ENCODE measurements around the gene MKRN3.

Gene MKRN3

DNA sequence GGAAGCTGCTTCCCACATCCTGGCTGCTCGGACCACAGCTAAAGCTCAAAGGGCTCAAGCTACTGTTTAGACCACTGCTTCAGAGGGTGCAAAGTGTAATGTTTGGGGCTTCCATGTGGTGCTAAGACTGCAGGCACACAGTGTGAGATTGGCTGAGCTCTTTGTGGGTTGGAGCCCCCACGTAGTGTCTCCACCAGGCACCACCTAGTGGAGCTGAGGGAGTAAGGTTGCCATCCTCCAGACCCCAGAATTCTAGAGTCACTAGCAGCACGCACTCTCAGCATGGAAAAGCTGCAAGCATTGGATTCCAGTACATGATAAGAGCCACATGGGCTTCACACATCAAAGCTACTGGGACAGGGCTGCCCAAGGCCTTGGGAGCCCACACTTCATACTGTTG lies 9.3 kb downstream of the MKRN3 start:
- TF ChIP-seq, protein P1, sequence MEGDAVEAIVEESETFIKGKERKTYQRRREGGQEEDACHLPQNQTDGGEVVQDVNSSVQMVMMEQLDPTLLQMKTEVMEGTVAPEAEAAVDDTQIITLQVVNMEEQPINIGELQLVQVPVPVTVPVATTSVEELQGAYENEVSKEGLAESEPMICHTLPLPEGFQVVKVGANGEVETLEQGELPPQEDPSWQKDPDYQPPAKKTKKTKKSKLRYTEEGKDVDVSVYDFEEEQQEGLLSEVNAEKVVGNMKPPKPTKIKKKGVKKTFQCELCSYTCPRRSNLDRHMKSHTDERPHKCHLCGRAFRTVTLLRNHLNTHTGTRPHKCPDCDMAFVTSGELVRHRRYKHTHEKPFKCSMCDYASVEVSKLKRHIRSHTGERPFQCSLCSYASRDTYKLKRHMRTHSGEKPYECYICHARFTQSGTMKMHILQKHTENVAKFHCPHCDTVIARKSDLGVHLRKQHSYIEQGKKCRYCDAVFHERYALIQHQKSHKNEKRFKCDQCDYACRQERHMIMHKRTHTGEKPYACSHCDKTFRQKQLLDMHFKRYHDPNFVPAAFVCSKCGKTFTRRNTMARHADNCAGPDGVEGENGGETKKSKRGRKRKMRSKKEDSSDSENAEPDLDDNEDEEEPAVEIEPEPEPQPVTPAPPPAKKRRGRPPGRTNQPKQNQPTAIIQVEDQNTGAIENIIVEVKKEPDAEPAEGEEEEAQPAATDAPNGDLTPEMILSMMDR (IDR thresholded peaks at IDR 0.05; ENCODE audit: insufficient read depth, low read length, poor library complexity, severe bottlenecking): no peak
- TF ChIP-seq EZH2phosphoT487 (conservative IDR thresholded peaks at IDR 0.05; ENCODE audit: low read length): no peak
- Histone ChIP-seq H3K79me2 (ENCODE audit: insufficient read depth, low read length) (no peaks in the 10 kb centered on the region), H3K9me2 (replicated peaks; ENCODE audit: insufficient read depth, low read length) (no peaks in the 10 kb centered on the region), H3K36me3 (ENCODE audit: low read length) (no peaks in the 10 kb centered on the region), H3K27me3 (ENCODE audit: low read length) (no peaks in the 10 kb centered on the region), H3K9me3 (ENCODE audit: insufficient read depth, low read length) (no peaks in the 10 kb centered on the region), H3K4me2 (ENCODE audit: low read depth, low read length, poor library complexity, severe bottlenecking) (no peak overlapping the region), H3K4me3 (ENCODE audit: insufficient read depth, low read length, poor library complexity, severe bottlenecking) (no peak overlapping the region), H3K27ac (ENCODE audit: low read depth, low read length) (no peak overlapping the region), H4K20me1 (ENCODE audit: low read depth, low read length) (no peaks in the 10 kb centered on the region), H3K9ac (ENCODE audit: low read length) (no peak overlapping the region), H2AFZ (ENCODE audit: low read depth, low read length, severe bottlenecking) (no peak overlapping the region), H3F3A (ENCODE audit: insufficient read depth) (no peaks in the 10 kb centered on the region)

DNA sequence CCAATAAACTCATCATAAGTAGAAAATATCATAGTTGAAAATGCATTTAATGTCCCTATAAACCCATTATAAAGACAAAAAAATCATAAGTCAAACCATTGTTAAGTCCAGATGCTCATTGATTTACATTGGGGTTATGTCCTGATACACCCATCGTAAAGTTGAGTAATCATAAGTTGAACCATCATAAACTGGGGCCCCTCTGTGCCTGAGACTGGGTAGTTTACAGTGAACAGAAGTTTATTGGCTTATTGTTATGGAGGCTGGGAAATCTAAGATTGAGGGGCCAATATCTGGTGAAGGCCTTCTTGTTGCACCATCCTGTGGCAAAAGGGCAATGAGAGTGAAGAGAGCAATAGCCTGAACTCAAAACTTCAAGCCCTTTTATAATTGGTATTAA lies 10.6 kb downstream of the MKRN3 start:
- Histone ChIP-seq H3K36me3 (ENCODE audit: low read length) (no peaks in the 10 kb centered on the region), H3K4me2 (ENCODE audit: low read depth, low read length, poor library complexity, severe bottlenecking) (no peak overlapping the region), H3K4me3 (ENCODE audit: insufficient read depth, low read length, poor library complexity, severe bottlenecking) (no peak overlapping the region), H3F3A (ENCODE audit: insufficient read depth) (no peaks in the 10 kb centered on the region), H2AFZ (ENCODE audit: low read depth, low read length, severe bottlenecking) (no peak overlapping the region), H3K27me3 (ENCODE audit: low read length) (no peaks in the 10 kb centered on the region), H3K9me2 (replicated peaks; ENCODE audit: insufficient read depth, low read length) (no peaks in the 10 kb centered on the region), H4K20me1 (ENCODE audit: low read depth, low read length) (no peaks in the 10 kb centered on the region), H3K9me3 (ENCODE audit: insufficient read depth, low read length) (no peaks in the 10 kb centered on the region), H3K27ac (ENCODE audit: low read depth, low read length) (no peak overlapping the region), H3K9ac (ENCODE audit: low read length) (no peak overlapping the region), H3K79me2 (ENCODE audit: insufficient read depth, low read length) (no peaks in the 10 kb centered on the region)
- no peak for TF ChIP-seq EZH2phosphoT487 (conservative IDR thresholded peaks at IDR 0.05; ENCODE audit: low read length)
- TF ChIP-seq, protein P1 (IDR thresholded peaks at IDR 0.05; ENCODE audit: insufficient read depth, low read length, poor library complexity, severe bottlenecking): no peak

DNA sequence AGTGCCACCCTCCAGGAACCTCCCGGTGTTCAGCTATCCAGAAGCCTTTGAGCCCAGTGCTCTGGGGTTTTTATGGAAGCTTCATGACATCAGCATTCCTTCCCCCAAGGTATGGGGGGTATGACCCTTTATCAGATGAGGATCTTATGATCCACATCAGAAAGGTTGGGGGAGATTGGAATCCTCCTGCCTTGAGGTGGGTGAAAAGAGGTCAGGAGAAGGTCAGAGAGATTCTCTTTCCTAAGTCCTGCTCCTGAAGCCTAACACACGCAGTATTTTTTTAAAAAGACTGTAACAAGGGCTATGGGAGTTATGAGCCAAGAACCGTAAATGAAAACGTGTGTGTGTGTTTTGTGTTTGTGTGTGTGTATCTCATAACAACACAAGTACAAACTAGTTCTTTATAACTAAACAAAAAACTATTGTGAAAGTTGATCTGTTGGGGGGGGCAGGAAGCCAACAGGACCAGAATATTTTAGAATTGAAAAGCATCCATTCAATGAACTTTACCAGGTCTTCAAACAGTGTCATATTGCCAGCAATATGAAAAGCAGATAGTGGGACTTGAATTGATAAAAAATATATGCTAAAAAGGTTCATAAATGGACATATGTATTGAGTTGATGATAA lies 13.2 kb downstream of the MKRN3 start:
- Histone ChIP-seq H2AFZ (ENCODE audit: low read depth, low read length, severe bottlenecking) (no peak overlapping the region), H3K27me3 (ENCODE audit: low read length) (no peaks in the 10 kb centered on the region), H3K4me2 (ENCODE audit: low read depth, low read length, poor library complexity, severe bottlenecking) (no peak overlapping the region), H3F3A (ENCODE audit: insufficient read depth) (no peaks in the 10 kb centered on the region), H3K27ac (ENCODE audit: low read depth, low read length) (no peak overlapping the region), H3K9ac (ENCODE audit: low read length) (no peak overlapping the region), H3K4me3 (ENCODE audit: insufficient read depth, low read length, poor library complexity, severe bottlenecking) (no peak overlapping the region), H3K9me3 (ENCODE audit: insufficient read depth, low read length) (no peaks in the 10 kb centered on the region), H3K79me2 (ENCODE audit: insufficient read depth, low read length) (no peaks in the 10 kb centered on the region), H3K36me3 (ENCODE audit: low read length) (no peaks in the 10 kb centered on the region), H4K20me1 (ENCODE audit: low read depth, low read length) (no peaks in the 10 kb centered on the region), H3K9me2 (replicated peaks; ENCODE audit: insufficient read depth, low read length) (no peaks in the 10 kb centered on the region)
- TF ChIP-seq EZH2phosphoT487 (conservative IDR thresholded peaks at IDR 0.05; ENCODE audit: low read length): no peak
- TF ChIP-seq, protein P1 (IDR thresholded peaks at IDR 0.05; ENCODE audit: insufficient read depth, low read length, poor library complexity, severe bottlenecking): no peak

All from SU-DHL-6 (cell line).